GM12891 (cell line): ENCODE results near the gene ZDHHC22.

Experiments used
- POLR2A ChIP-seq: IDR thresholded peaks from 2 replicates; pipeline ENCODE4 v1.6.1; 2011; ENCODE audit warnings: low read depth, low read length, control low read depth
- POLR2AphosphoS5 ChIP-seq: IDR thresholded peaks from 2 replicates; pipeline ENCODE4 v1.6.1; 2011; ENCODE audit warnings: low read depth, low read length, control low read depth
- POU2F2 ChIP-seq: IDR thresholded peaks from 2 replicates; pipeline ENCODE4 v1.6.1; 2011; ENCODE audit warnings: low read depth, mild to moderate bottlenecking, control low read depth, low read length, moderate library complexity
- SPI1 ChIP-seq: IDR thresholded peaks from 2 replicates; pipeline ENCODE4 v1.6.1; 2011; ENCODE audit warnings: low read depth, low read length, control low read depth
- TAF1 ChIP-seq: IDR thresholded peaks from 2 replicates; pipeline ENCODE4 v1.6.1; 2011; ENCODE audit warnings: low read depth, low read length, control low read depth

GRCh38 chr14:77144412-77145115, 3.0 kb upstream of the ZDHHC22 start:
- no peak for TF ChIP-seq POLR2AphosphoS5
- TF ChIP-seq POLR2A, result no peak
- no peak for TF ChIP-seq TAF1
- no peak for TF ChIP-seq SPI1
- TF ChIP-seq POU2F2, result no peak
